Trophoblast cell (in vitro differentiated cells and primary cell): ENCODE data around the gene OTX1.

Source experiments
- DNase-seq, 2 donors: peaks; one replicate each; pipeline ENCODE4 v3.0.0-alpha.2; 2016
- H2AFZ ChIP-seq: 2 replicates; pipeline ENCODE4 v1.6.1; 2013; ENCODE audit warnings: low read length, moderate library complexity, mild to moderate bottlenecking; ENCODE audit not compliant: insufficient read depth, poor library complexity
- H2AK5ac ChIP-seq: 2 replicates; pipeline ENCODE4 v1.6.1; 2013; ENCODE audit warnings: mild to moderate bottlenecking, low read length
- H2BK120ac ChIP-seq: 2 replicates; pipeline ENCODE4 v1.6.1; 2013; ENCODE audit warnings: low read length, mild to moderate bottlenecking, moderate library complexity; ENCODE audit not compliant: insufficient read depth, poor library complexity
- H2BK12ac ChIP-seq: 2 replicates; pipeline ENCODE4 v1.6.1; 2013; ENCODE audit warnings: mild to moderate bottlenecking, low read length, moderate library complexity
- H2BK5ac ChIP-seq: 2 replicates; pipeline ENCODE4 v1.6.1; 2013; ENCODE audit warnings: low read length, low read depth, moderate library complexity, mild to moderate bottlenecking; ENCODE audit not compliant: poor library complexity
- H3K14ac ChIP-seq: 2 replicates; pipeline ENCODE4 v1.6.1; 2013; ENCODE audit warnings: mild to moderate bottlenecking, low read length
- H3K18ac ChIP-seq: 2 replicates; pipeline ENCODE4 v1.6.1; 2013; ENCODE audit warnings: mild to moderate bottlenecking, low read length
- H3K23ac ChIP-seq: 2 replicates; pipeline ENCODE4 v1.6.1; 2013; ENCODE audit warnings: low read length
- H3K27ac ChIP-seq: 2 replicates; pipeline ENCODE4 v1.5.1; 2013; ENCODE audit warnings: low read depth, mild to moderate bottlenecking, inconsistent platforms, low read length, moderate library complexity
- H3K27me3 ChIP-seq: 2 replicates; pipeline ENCODE4 v1.6.1; 2013; ENCODE audit warnings: inconsistent platforms, mild to moderate bottlenecking, low read length, moderate library complexity; ENCODE audit not compliant: insufficient read depth
- H3K36me3 ChIP-seq, 2 experiments: 1 replicate in 1 of 2; 2 replicates in 1 of 2; pipeline ENCODE4 v1.6.1; 2013; ENCODE audit warnings: low read length in 2 of 2, mild to moderate bottlenecking in 2 of 2, moderate library complexity in 1 of 2; ENCODE audit not compliant: insufficient read depth in 2 of 2, control insufficient read depth in 1 of 2
- H3K4ac ChIP-seq: 2 replicates; pipeline ENCODE4 v1.6.1; 2013; ENCODE audit warnings: low read depth, mild to moderate bottlenecking, low read length, moderate library complexity
- H3K4me1 ChIP-seq, 2 experiments: 1 replicate in 1 of 2; 2 replicates in 1 of 2; pipeline ENCODE4 v1.6.1; 2013; ENCODE audit warnings: low read length in 2 of 2, mild to moderate bottlenecking in 2 of 2, moderate library complexity in 1 of 2; ENCODE audit not compliant: insufficient read depth in 2 of 2, control insufficient read depth in 1 of 2
- H3K4me2 ChIP-seq: 2 replicates; pipeline ENCODE4 v1.6.1; 2013; ENCODE audit warnings: inconsistent platforms, mild to moderate bottlenecking, low read length, moderate library complexity
- H3K4me3 ChIP-seq: 2 replicates; pipeline ENCODE4 v1.5.1; 2013; ENCODE audit warnings: mild to moderate bottlenecking, low read depth, low read length, inconsistent platforms
- H3K79me1 ChIP-seq: one replicate; pipeline ENCODE4 v1.6.1; 2013; ENCODE audit warnings: low read length
- H3K79me2 ChIP-seq: 2 replicates; pipeline ENCODE4 v1.6.1; 2013; ENCODE audit warnings: low read length, mild to moderate bottlenecking; ENCODE audit not compliant: control insufficient read depth, insufficient read depth, poor library complexity
- H3K9ac ChIP-seq: 2 replicates; pipeline ENCODE4 v1.6.1; 2013; ENCODE audit warnings: mild to moderate bottlenecking, low read length
- H3K9me3 ChIP-seq: 2 replicates; pipeline ENCODE4 v1.6.1; 2013; ENCODE audit warnings: low read depth, mild to moderate bottlenecking, control low read depth, inconsistent platforms, low read length; ENCODE audit not compliant: insufficient read depth
- H4K12ac ChIP-seq: 2 replicates; pipeline ENCODE4 v1.6.1; 2013; ENCODE audit warnings: low read depth, mild to moderate bottlenecking, low read length, moderate library complexity
- H4K8ac ChIP-seq: 2 replicates; pipeline ENCODE4 v1.6.1; 2013; ENCODE audit warnings: low read depth, mild to moderate bottlenecking, low read length, moderate library complexity
- H4K91ac ChIP-seq: one replicate; pipeline ENCODE4 v1.6.1; 2013; ENCODE audit warnings: low read depth, mild to moderate bottlenecking, low read length, moderate library complexity
- WGBS: extraction: QIAGEN DNeasy Blood & Tissue Kit; methylation state at CpG from one replicate; pipeline ENCODE4 v1.1.7; 2013; ENCODE audit warnings: missing lambda C conversion rate; ENCODE audit not compliant: insufficient read length, insufficient coverage; ENCODE audit errors: extremely low coverage; 5-methylcytosine and 5-hydroxymethylcytosine counted together

OTX1 gene

GRCh38 chr2:63104482-63104881 lies 53.9 kb downstream of the OTX1 start:
- peaks cover 8% of the 10 kb centered on the region for H3K9me3 ChIP-seq
- no peak overlapping the region for H3K4ac ChIP-seq
- no CpG with 5 or more reads among the region's 1 CpG for WGBS
- no peaks in the 10 kb centered on the region for H3K79me1 ChIP-seq
- H4K8ac ChIP-seq: no peak overlapping the region
- no peak overlapping the region for H2BK5ac ChIP-seq
- no peaks in the 10 kb centered on the region for H3K27me3 ChIP-seq
- H3K9ac ChIP-seq: no peak overlapping the region
- DNase-seq: no peak
- H2BK12ac ChIP-seq: no peak overlapping the region
- no peak overlapping the region for H3K18ac ChIP-seq
- H2AFZ ChIP-seq: no peak overlapping the region
- H3K79me2 ChIP-seq: no peaks in the 10 kb centered on the region
- no peak overlapping the region for H4K12ac ChIP-seq
- no peak overlapping the region for H2BK120ac ChIP-seq
- no peak overlapping the region for H3K14ac ChIP-seq
- no peaks in the 10 kb centered on the region for H3K4me1 ChIP-seq
- H4K91ac ChIP-seq: no peak overlapping the region
- no peak overlapping the region for H3K4me2 ChIP-seq
- H3K27ac ChIP-seq: no peak overlapping the region
- no peak overlapping the region for H2AK5ac ChIP-seq
- no peaks in the 10 kb centered on the region for H3K36me3 ChIP-seq
- no peak overlapping the region for H3K4me3 ChIP-seq
- no peak overlapping the region for H3K23ac ChIP-seq
